AG04449 (cell line): ENCODE data around the gene MRPL21.

ENCODE experiments used
- CTCF ChIA-PET: fragments of 350-600 bp; formaldehyde crosslinking; extraction: SDS; loops from one replicate; lab custom pipeline; 2021; ENCODE audit warnings: antibody characterized with exemption; lab: Yijun Ruan, JAX
- POLR2A ChIA-PET: fragments of 400-600, 350-600 bp; formaldehyde crosslinking; extraction: SDS; loops from one replicate; lab custom pipeline; 2020; ENCODE audit warnings: antibody characterized with exemption, inconsistent platforms; lab: Yijun Ruan, JAX
- DNase-seq: peaks from one replicate; pipeline ENCODE4 v3.0.0-alpha.2; 2010; ENCODE audit warnings: low read depth, low spot score
- H3K4me3 ChIP-seq: 2 replicates; pipeline ENCODE4 v1.5.1; 2011; ENCODE audit warnings: low read depth, mild to moderate bottlenecking, control low read depth, low read length
- CTCF ChIP-seq: IDR thresholded peaks from one replicate; pipeline ENCODE4 v1.5.1; 2011; ENCODE audit warnings: mild to moderate bottlenecking, moderate library complexity, low read length, control low read depth, inconsistent platforms; ENCODE audit not compliant: insufficient read depth; ENCODE audit errors: missing control alignments

Gene MRPL21

GRCh38 chr11:68852628-68853027 is 51.0 kb downstream of the MRPL21 start:
- no peak for TF ChIP-seq CTCF
- POLR2A ChIA-PET, result interaction anchor here (0.6 kb wide), 1 partner anchor 10 kb away, joined by 3 read pairs; no protein-coding TSS in a partner anchor
- CTCF ChIA-PET, result interaction anchor here (1.0 to 2.6 kb wide), 3 partner anchors 11 to 236 kb away, joined by 3 to 12 read pairs (median 4); partner anchors contain the start of gene CPT1A

GRCh38 chr11:68848429-68848828 is 55.2 kb downstream of the MRPL21 start:
- no peak overlapping the region for H3K4me3 ChIP-seq
- CTCF ChIA-PET, result no interaction called here
- POLR2A ChIA-PET, result no interaction called here
- DNase-seq, result no peak
- no peak for TF ChIP-seq CTCF

More at GRCh38 chr11:68852628-68853027, 51.0 kb downstream of the MRPL21 start:
- no peak for DNase-seq
- H3K4me3 ChIP-seq, result no peak overlapping the region

- ChIA-PET POLR2A (no interaction called here), CTCF (interaction anchor here (1.2 kb wide), 1 partner anchor 43 kb away, joined by 3 read pairs; no protein-coding TSS in a partner anchor)
- H3K4me3 ChIP-seq, result no peak overlapping the region
- TF ChIP-seq CTCF, result no peak
- DNase-seq, result no peak
These were observed 56.2 kb downstream of the MRPL21 start for GRCh38 chr11:68847395-68847794.

- no peak for TF ChIP-seq CTCF
- ChIA-PET CTCF (no interaction called here), POLR2A (no interaction called here)
These were observed 58.2 kb downstream of the MRPL21 start for GRCh38 chr11:68845351-68846002.

GRCh38 chr11:68844801-68845200 is 58.8 kb downstream of the MRPL21 start:
- ChIA-PET POLR2A (no interaction called here), CTCF (interaction anchor here (1.2 kb wide), 1 partner anchor 10 kb away, joined by 4 read pairs; no protein-coding TSS in a partner anchor)
- H3K4me3 ChIP-seq, result no peak overlapping the region
- no peak for DNase-seq
- TF ChIP-seq CTCF, result no peak

More at GRCh38 chr11:68845351-68846002, 58.2 kb downstream of the MRPL21 start:
- DNase-seq, result no peak
- no peak overlapping the region for H3K4me3 ChIP-seq

GRCh38 chr11:68844376-68844775 is 59.3 kb downstream of the MRPL21 start:
- no peak for DNase-seq
- TF ChIP-seq CTCF, result no peak
- POLR2A ChIA-PET, result no interaction called here
- CTCF ChIA-PET, result interaction anchor here (1.2 to 1.5 kb wide), 2 partner anchors 11 to 45 kb away, joined by 4 read pairs; no protein-coding TSS in a partner anchor
- no peak overlapping the region for H3K4me3 ChIP-seq
